ENCODE results near the gene SPACA1.

Gene SPACA1

DNA sequence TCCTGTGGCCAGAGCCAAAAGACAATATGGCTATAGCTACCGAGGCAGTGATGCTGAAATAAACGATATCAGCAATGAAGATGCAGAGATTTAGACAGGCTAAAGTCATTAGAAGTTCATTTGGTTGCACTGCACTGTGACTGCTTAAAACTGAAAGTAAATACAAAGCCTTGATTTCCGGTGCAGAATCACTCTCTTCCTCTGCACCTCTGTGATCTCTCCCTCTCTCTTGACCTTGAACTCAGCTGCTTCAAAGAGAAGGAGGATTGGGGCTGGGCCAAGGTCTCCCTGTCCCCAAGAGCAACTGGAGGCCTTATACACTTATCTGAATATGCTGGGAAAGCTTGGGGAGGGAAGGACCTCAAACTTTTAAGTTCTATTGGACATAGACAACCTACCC lies 34.6 kb upstream of the SPACA1 start:
- TF ChIP-seq, protein P1, sequence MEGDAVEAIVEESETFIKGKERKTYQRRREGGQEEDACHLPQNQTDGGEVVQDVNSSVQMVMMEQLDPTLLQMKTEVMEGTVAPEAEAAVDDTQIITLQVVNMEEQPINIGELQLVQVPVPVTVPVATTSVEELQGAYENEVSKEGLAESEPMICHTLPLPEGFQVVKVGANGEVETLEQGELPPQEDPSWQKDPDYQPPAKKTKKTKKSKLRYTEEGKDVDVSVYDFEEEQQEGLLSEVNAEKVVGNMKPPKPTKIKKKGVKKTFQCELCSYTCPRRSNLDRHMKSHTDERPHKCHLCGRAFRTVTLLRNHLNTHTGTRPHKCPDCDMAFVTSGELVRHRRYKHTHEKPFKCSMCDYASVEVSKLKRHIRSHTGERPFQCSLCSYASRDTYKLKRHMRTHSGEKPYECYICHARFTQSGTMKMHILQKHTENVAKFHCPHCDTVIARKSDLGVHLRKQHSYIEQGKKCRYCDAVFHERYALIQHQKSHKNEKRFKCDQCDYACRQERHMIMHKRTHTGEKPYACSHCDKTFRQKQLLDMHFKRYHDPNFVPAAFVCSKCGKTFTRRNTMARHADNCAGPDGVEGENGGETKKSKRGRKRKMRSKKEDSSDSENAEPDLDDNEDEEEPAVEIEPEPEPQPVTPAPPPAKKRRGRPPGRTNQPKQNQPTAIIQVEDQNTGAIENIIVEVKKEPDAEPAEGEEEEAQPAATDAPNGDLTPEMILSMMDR (conservative IDR thresholded peaks at IDR 0.05; ENCODE audit: control insufficient read depth, insufficient read depth, low read depth, low read length), result no peak
- no peak for DNase-seq (ENCODE audit: low read depth)
- H3K4me3 ChIP-seq (ENCODE audit: control insufficient read depth, low read depth, low read length), result no peak overlapping the region

DNA sequence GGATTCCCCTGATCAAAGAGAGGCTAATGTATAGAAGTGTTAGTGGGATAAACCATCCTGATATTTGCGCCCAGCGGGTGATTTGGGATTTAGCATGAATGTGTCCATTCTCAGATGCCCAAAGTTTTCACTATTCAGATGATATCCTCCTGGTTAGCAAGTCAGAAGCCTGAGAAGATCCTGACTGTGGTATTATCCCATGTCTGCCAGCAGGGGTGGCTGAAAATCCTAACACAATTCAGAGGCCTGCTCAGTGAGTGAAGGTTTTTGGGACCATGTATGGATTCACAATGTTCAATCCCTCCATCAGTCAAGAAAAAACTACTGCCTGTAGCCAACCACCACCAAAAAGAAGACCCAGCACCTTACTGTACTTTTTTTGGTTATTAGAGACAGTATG lies 34.1 kb upstream of the SPACA1 start:
- TF ChIP-seq, protein P1 (conservative IDR thresholded peaks at IDR 0.05; ENCODE audit: control insufficient read depth, insufficient read depth, low read depth, low read length), result no peak
- DNase-seq (ENCODE audit: low read depth), result no peak

DNA sequence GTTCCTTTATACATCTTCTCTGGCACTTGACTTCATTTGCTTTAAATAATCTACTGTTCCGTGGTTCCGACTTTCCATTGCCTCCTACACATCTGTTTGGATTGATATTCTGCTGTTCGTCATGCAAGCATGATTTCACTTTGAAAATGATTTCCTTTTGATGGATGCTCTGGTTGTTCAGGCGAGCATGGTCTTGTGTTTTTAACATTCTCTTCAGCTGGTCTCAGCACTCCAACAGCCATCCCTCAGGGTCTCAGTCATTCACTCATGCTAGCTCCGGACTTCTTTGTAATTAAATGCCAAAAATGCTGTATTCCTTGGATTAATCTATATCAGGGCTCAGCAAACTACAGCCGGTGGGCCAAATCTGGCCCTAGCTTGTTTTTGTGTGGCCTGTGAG lies 27.2 kb upstream of the SPACA1 start:
- H3K4me3 ChIP-seq (ENCODE audit: control insufficient read depth, low read depth, low read length), result no peak overlapping the region
- DNase-seq (ENCODE audit: low read depth), result no peak
- TF ChIP-seq, protein P1 (conservative IDR thresholded peaks at IDR 0.05; ENCODE audit: control insufficient read depth, insufficient read depth, low read depth, low read length), result no peak

More for the DNA sequence above, 34.1 kb upstream of the SPACA1 start:
- H3K4me3 ChIP-seq (ENCODE audit: control insufficient read depth, low read depth, low read length), result no peak overlapping the region

DNA sequence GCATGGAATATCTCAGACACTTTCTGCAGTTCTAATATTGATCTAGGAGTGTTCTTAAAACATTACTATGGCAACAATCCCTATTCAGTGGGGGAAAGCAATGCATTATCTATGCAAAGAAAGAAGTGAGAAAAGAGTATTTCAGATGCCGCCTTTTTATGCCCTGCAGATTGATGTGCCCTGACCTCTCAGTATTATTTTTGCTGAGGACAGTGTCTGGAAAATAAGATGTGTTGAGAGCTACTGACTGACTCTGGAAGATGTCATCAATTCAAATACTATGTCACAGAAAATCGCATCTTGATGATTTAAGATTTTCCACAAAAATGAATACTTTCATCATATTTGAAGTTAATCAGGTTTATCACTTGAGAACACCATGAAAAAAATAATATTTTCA lies 22.9 kb upstream of the SPACA1 start:
- no peak for DNase-seq (ENCODE audit: low read depth)
- H3K4me3 ChIP-seq (ENCODE audit: control insufficient read depth, low read depth, low read length), result no peak overlapping the region
- TF ChIP-seq, protein P1 (conservative IDR thresholded peaks at IDR 0.05; ENCODE audit: control insufficient read depth, insufficient read depth, low read depth, low read length), result no peak

DNA sequence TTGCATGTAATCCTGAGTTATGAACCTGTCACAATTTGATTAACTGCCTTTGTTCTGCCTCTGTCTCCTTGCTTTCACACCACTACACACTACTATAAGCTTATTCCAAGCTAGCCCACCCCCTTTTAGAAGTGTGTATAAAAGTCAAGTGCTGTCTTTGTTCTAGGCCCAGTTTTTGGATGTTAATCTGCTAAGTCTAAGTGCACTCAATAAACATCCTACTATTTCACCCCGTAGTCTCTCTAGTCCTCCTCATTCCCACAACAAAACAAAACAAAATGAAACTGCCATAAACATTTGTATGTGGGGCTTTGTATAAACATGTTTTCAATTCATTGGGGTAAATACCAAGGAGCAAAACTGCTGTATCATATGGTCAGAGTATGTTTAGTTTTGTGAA lies 16.1 kb upstream of the SPACA1 start:
- no peak overlapping the region for H3K4me3 ChIP-seq (ENCODE audit: control insufficient read depth, low read depth, low read length)
- TF ChIP-seq, protein P1 (conservative IDR thresholded peaks at IDR 0.05; ENCODE audit: control insufficient read depth, insufficient read depth, low read depth, low read length), result no peak
- no peak for DNase-seq (ENCODE audit: low read depth)

DNA sequence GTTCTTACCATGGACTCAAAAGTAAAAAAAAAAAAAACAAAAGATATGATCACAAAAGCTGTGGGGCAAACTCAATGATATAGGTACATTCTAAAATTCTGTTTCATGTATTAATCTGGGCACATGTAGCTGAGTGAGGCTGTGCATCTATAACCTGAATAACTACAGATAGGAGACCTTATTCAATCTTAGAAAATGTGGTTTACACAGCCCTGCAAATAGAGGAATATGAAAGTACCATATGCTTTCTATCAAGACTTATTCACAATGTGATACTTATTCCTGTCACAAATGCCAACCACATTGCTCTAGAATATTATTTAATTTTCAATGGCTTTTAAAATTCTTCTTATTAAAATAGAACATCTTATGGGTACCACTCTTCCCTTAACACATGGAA lies 3.1 kb upstream of the SPACA1 start:
- TF ChIP-seq, protein P1 (conservative IDR thresholded peaks at IDR 0.05; ENCODE audit: control insufficient read depth, insufficient read depth, low read depth, low read length), result no peak
- no peak overlapping the region for H3K4me3 ChIP-seq (ENCODE audit: control insufficient read depth, low read depth, low read length)
- no peak for DNase-seq (ENCODE audit: low read depth)

DNA sequence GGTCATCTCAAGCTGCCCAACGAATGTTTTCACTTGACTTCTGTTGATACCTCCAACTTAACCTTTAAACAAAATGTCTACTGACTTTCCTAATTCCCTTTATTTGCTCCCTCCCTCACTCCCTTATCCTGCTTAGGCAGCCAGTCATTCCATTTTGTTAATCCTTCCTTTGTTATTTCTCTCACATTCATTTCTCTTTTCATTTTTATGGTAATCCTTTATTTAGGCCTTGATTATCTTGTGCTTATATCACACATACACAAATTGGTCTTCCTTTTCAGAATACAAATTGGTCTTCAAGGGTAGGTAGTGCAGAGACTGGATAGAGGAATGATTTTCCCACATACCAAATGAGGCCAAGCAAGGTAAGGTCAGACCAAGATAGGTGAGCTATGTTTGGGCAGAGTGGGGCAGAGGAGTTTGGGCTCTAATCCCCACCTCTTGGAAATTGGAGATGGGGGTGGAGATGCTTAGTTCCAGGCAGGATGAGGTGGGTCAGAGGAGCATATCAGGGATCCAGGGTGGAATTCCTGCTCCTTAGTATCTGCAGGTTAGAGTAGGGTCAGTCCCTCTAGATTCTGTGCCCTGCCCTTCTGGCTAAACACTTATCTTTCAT lies 2.0 kb upstream of the SPACA1 start:
- DNase-seq (ENCODE audit: low read depth), result no peak
- TF ChIP-seq, protein P1 (conservative IDR thresholded peaks at IDR 0.05; ENCODE audit: control insufficient read depth, insufficient read depth, low read depth, low read length), result no peak
- no peak overlapping the region for H3K4me3 ChIP-seq (ENCODE audit: control insufficient read depth, low read depth, low read length)

Measured in fibroblast of mammary gland (primary cell).